Calu3 (cell line): ENCODE data around the gene RNF212. TPM values are rescaled to one million over a fixed set of nuclear protein-coding genes. Genes with fewer than 3 reads are reported as not detected.

ENCODE experiments used
- BruUV-seq: library from RNA; stranded (reverse); fragments of 400-500 nt; replicated peaks from 2 replicates; lab custom pipeline; 2021; lab: Mats Ljungman, UMichigan
- CTCF ChIA-PET: fragments of 300-600 bp; sonication (Branson Sonifier 250); formaldehyde crosslinking; loops from one replicate; lab custom pipeline; 2022; ENCODE audit warnings: antibody characterized with exemption; lab: Charles Lee
- DNase-seq: peaks from one replicate; pipeline ENCODE4 v3.0.0; 2022
- H3K27ac Mint-ChIP-seq: one replicate; pipeline ENCODE4 v1.8.0; 2022; ENCODE audit warnings: mixed read lengths; ENCODE audit not compliant: unreplicated experiment
- H3K27me3 Mint-ChIP-seq: one replicate; pipeline ENCODE4 v1.8.0; 2022; ENCODE audit warnings: mixed read lengths; ENCODE audit not compliant: unreplicated experiment
- H3K36me3 Mint-ChIP-seq: one replicate; pipeline ENCODE4 v1.8.0; 2022; ENCODE audit warnings: mild to moderate bottlenecking, moderate library complexity, mixed read lengths; ENCODE audit not compliant: insufficient read depth, unreplicated experiment
- H3K4me1 Mint-ChIP-seq: one replicate; pipeline ENCODE4 v1.8.0; 2022; ENCODE audit warnings: mild to moderate bottlenecking, low read depth, mixed read lengths; ENCODE audit not compliant: unreplicated experiment
- H3K4me3 Mint-ChIP-seq: one replicate; pipeline ENCODE4 v1.8.0; 2022; ENCODE audit warnings: mild to moderate bottlenecking, low read depth, moderate library complexity, mixed read lengths; ENCODE audit not compliant: unreplicated experiment
- H3K9me3 Mint-ChIP-seq: one replicate; pipeline ENCODE4 v1.8.0; 2022; ENCODE audit warnings: low read depth, mixed read lengths; ENCODE audit not compliant: unreplicated experiment
- CTCF ChIP-seq: fragments of 200-600 bp; IDR thresholded peaks from one replicate; pipeline ENCODE4 v1.8.0; 2022; ENCODE audit warnings: antibody characterized with exemption; ENCODE audit not compliant: unreplicated experiment
- intact Hi-C: fragments of 100-400 bp; cut with micrococcal nuclease; formaldehyde crosslinking; loops from one replicate; pipeline ENCODE4 v1.10.0; 2022; ENCODE audit not compliant: unreplicated experiment
- total RNA-seq: library from RNA; stranded (reverse); gene quantifications from 2 replicates; pipeline ENCODE4 v1.2.3, GENCODE V29; 2022

RNF212 gene
- total RNA-seq, 1 experiment from 2014 or later = not detected

- intact Hi-C loops = no loop called here
- no peak for TF ChIP-seq CTCF
- peaks cover 26% of the 10 kb centered on the region for H3K4me1 Mint-ChIP-seq
- no peaks in the 10 kb centered on the region for H3K27me3 Mint-ChIP-seq
- no peak overlapping the region for H3K4me3 Mint-ChIP-seq
- BruUV-seq = no TSS peak
- no peak overlapping the region for H3K27ac Mint-ChIP-seq
- no peak for DNase-seq
- no peaks in the 10 kb centered on the region for H3K9me3 Mint-ChIP-seq
- H3K36me3 Mint-ChIP-seq = peaks cover 12% of the 10 kb centered on the region
- CTCF ChIA-PET = interaction anchor here (0.6 kb wide), 1 partner anchor 13 kb away, joined by 3 read pairs; no protein-coding TSS in a partner anchor
These were observed 72.8 kb downstream of the RNF212 start for GRCh38 chr4:1040344-1041146.

GRCh38 chr4:1039493-1040343 is 73.6 kb downstream of the RNF212 start:
- no peaks in the 10 kb centered on the region for H3K9me3 Mint-ChIP-seq
- DNase-seq = peak; percentile 47
- no peak overlapping the region for H3K4me3 Mint-ChIP-seq
- TF ChIP-seq CTCF = no peak
- peaks cover 26% of the 10 kb centered on the region for H3K4me1 Mint-ChIP-seq
- intact Hi-C loops = no loop called here
- no peaks in the 10 kb centered on the region for H3K27me3 Mint-ChIP-seq
- CTCF ChIA-PET = no interaction called here
- BruUV-seq = no TSS peak
- peaks cover 12% of the 10 kb centered on the region for H3K36me3 Mint-ChIP-seq
- no peak overlapping the region for H3K27ac Mint-ChIP-seq

GRCh38 chr4:1038948-1039492 is 74.3 kb downstream of the RNF212 start:
- Mint-ChIP-seq H3K36me3 (peaks cover 12% of the 10 kb centered on the region), H3K4me3 (no peak overlapping the region), H3K9me3 (no peaks in the 10 kb centered on the region), H3K27me3 (no peaks in the 10 kb centered on the region), H3K27ac (no peak overlapping the region), H3K4me1 (peaks cover 26% of the 10 kb centered on the region)
- no TSS peak for BruUV-seq
- no peak for TF ChIP-seq CTCF
- intact Hi-C loops = no loop called here
- DNase-seq = no peak
- CTCF ChIA-PET = no interaction called here

GRCh38 chr4:1036976-1037810 is 76.2 kb downstream of the RNF212 start:
- peaks cover 5% of the 10 kb centered on the region for H3K36me3 Mint-ChIP-seq
- BruUV-seq = no TSS peak
- DNase-seq = no peak
- intact Hi-C loops = no loop called here
- CTCF ChIA-PET = no interaction called here
- no peaks in the 10 kb centered on the region for H3K9me3 Mint-ChIP-seq
- H3K27me3 Mint-ChIP-seq = no peaks in the 10 kb centered on the region
- peaks cover 17% of the 10 kb centered on the region for H3K4me1 Mint-ChIP-seq
- H3K27ac Mint-ChIP-seq = no peak overlapping the region
- no peak for TF ChIP-seq CTCF
- no peak overlapping the region for H3K4me3 Mint-ChIP-seq
